A204.1 (cell line): ENCODE measurements around the gene RAD54L2.
A peak's percentile ranks its signal among the peaks of the same experiment; 100 is the strongest.
"Not testable (repeated sequence)": the region's sequence is repeated elsewhere in the genome, so short reads cannot be mapped to it uniquely, and the experiment has no call there.

ENCODE experiments used
- FAIRE-seq: peaks from 2 replicates; lab custom pipeline; 2012; peaks lifted over from hg19 to GRCh38; lab: Jason Lieb, UNC

The RAD54L2 gene

GRCh38 chr3:51538459-51539290, at the start of gene RAD54L2:
Gene RAD54L2, plus strand, starts transcription at chr3:51538719. Its CDS starts 51,702 bp downstream, at chr3:51590421.
- FAIRE-seq, result no peak

GRCh38 chr3:51498876-51499738, 39.4 kb upstream of the RAD54L2 start:
- FAIRE-seq, result peak; percentile 96

GRCh38 chr3:51500632-51501131, 37.8 kb upstream of the RAD54L2 start:
- no peak for FAIRE-seq

GRCh38 chr3:51501833-51502561, 36.5 kb upstream of the RAD54L2 start:
- FAIRE-seq, result no peak

- no peak for FAIRE-seq
Measured at GRCh38 chr3:51502562-51502910, 36.0 kb upstream of the RAD54L2 start.

GRCh38 chr3:51503007-51503406, 35.5 kb upstream of the RAD54L2 start:
- no peak for FAIRE-seq

GRCh38 chr3:51508255-51508654, 30.3 kb upstream of the RAD54L2 start:
- no peak for FAIRE-seq

GRCh38 chr3:51510996-51511395, 27.5 kb upstream of the RAD54L2 start:
- FAIRE-seq, result no peak

- FAIRE-seq, result no peak
Measured at GRCh38 chr3:51514210-51514609, 24.3 kb upstream of the RAD54L2 start.

GRCh38 chr3:51519848-51520247, 18.7 kb upstream of the RAD54L2 start:
- no peak for FAIRE-seq

GRCh38 chr3:51520906-51521730, 17.4 kb upstream of the RAD54L2 start:
- not testable (repeated sequence) for FAIRE-seq

- FAIRE-seq, result no peak
Measured at GRCh38 chr3:51522273-51522962, 16.1 kb upstream of the RAD54L2 start.

GRCh38 chr3:51524874-51525273, 13.6 kb upstream of the RAD54L2 start:
- FAIRE-seq, result not testable (repeated sequence)

GRCh38 chr3:51530485-51530884, 8.0 kb upstream of the RAD54L2 start:
- no peak for FAIRE-seq

- FAIRE-seq, result no peak
Measured at GRCh38 chr3:51535146-51536019, 3.1 kb upstream of the RAD54L2 start.

GRCh38 chr3:51537631-51538030, 888 bp upstream of the RAD54L2 start:
- FAIRE-seq, result not testable (repeated sequence)

GRCh38 chr3:51538115-51538458, 432 bp upstream of the RAD54L2 start:
- no peak for FAIRE-seq

- no peak for FAIRE-seq
Measured at GRCh38 chr3:51539291-51539941, 897 bp downstream of the RAD54L2 start.

- not testable (repeated sequence) for FAIRE-seq
Measured at GRCh38 chr3:51542596-51542995, 4.1 kb downstream of the RAD54L2 start.
